Cortex of kidney (tissue), 1 donor: ENCODE data around the gene SEPTIN5.

ENCODE experiments used
- DNase-seq: peaks from one replicate; lab custom pipeline; 2025; lab: John Stamatoyannopoulos, UW

Gene SEPTIN5

GRCh38 chr22:19733755-19734154, 19.5 kb downstream of the SEPTIN5 start:
- no peak for DNase-seq

- DNase-seq, result no peak
Observed at GRCh38 chr22:19734163-19734562, 19.9 kb downstream of the SEPTIN5 start.

GRCh38 chr22:19734837-19735382, 20.6 kb downstream of the SEPTIN5 start:
- no peak for DNase-seq

GRCh38 chr22:19735665-19736510, 21.6 kb downstream of the SEPTIN5 start:
- DNase-seq, result no peak

GRCh38 chr22:19737846-19738663, 23.8 kb downstream of the SEPTIN5 start:
- no peak for DNase-seq

GRCh38 chr22:19738664-19739447, 24.6 kb downstream of the SEPTIN5 start:
- DNase-seq, result no peak

- no peak for DNase-seq
Observed at GRCh38 chr22:19739448-19739895, 25.2 kb downstream of the SEPTIN5 start.

- no peak for DNase-seq
Observed at GRCh38 chr22:19739911-19740449, 25.7 kb downstream of the SEPTIN5 start.

- no peak for DNase-seq
Observed at GRCh38 chr22:19740586-19740985, 26.3 kb downstream of the SEPTIN5 start.

GRCh38 chr22:19741053-19741452, 26.8 kb downstream of the SEPTIN5 start:
- DNase-seq, result no peak

GRCh38 chr22:19742160-19743066, 28.1 kb downstream of the SEPTIN5 start:
- DNase-seq, result no peak

- no peak for DNase-seq
Observed at GRCh38 chr22:19743081-19743480, 28.8 kb downstream of the SEPTIN5 start.

GRCh38 chr22:19743651-19744050, 29.3 kb downstream of the SEPTIN5 start:
- DNase-seq, result no peak

GRCh38 chr22:19744350-19745006, 30.2 kb downstream of the SEPTIN5 start:
- DNase-seq, result no peak

GRCh38 chr22:19745155-19746101, 31.1 kb downstream of the SEPTIN5 start:
- DNase-seq, result no peak

- no peak for DNase-seq
Observed at GRCh38 chr22:19746726-19747125, 32.4 kb downstream of the SEPTIN5 start.

- DNase-seq, result no peak
Observed at GRCh38 chr22:19747551-19747950, 33.2 kb downstream of the SEPTIN5 start.

GRCh38 chr22:19748139-19748538, 33.8 kb downstream of the SEPTIN5 start:
- DNase-seq, result no peak
